Measurements from ENCODE around the gene FAM3C.

Gene FAM3C

GRCh38 chr7:121307021-121307574 lies 89.0 kb downstream of the FAM3C start:
- no peak for DNase-seq
- intact Hi-C loops (cut with DNase I): no loop called here

- DNase-seq: no peak
- intact Hi-C loops (cut with DNase I): no loop called here
Observed at GRCh38 chr7:121306565-121306964, 89.5 kb downstream of the FAM3C start.

GRCh38 chr7:121305109-121305508 lies 91.0 kb downstream of the FAM3C start:
- intact Hi-C loops (cut with DNase I): no loop called here
- no peak for DNase-seq

- intact Hi-C loops (cut with DNase I): no loop called here
Observed at GRCh38 chr7:121304102-121304658, 91.9 kb downstream of the FAM3C start.

GRCh38 chr7:121303422-121304101 lies 92.5 kb downstream of the FAM3C start:
- intact Hi-C loops (cut with DNase I): no loop called here
- DNase-seq: no peak

More at GRCh38 chr7:121304102-121304658, 91.9 kb downstream of the FAM3C start:
- DNase-seq: no peak

GRCh38 chr7:121302214-121302745 lies 93.8 kb downstream of the FAM3C start:
- intact Hi-C loops (cut with DNase I): no loop called here
- DNase-seq: no peak

GRCh38 chr7:121301446-121302213 lies 94.5 kb downstream of the FAM3C start:
- intact Hi-C loops (cut with DNase I): no loop called here
- DNase-seq: no peak

- no peak for DNase-seq
- intact Hi-C loops (cut with DNase I): no loop called here
Observed at GRCh38 chr7:121300685-121301420, 95.3 kb downstream of the FAM3C start.

All from head of caudate nucleus (tissue), 42 donors.